ENCODE data around the gene IARS1.

GRCh38 chr9:92308893-92309292 lies 15.4 kb upstream of the IARS1 start:
- TF ChIP-seq CTCF (IDR thresholded peaks at IDR 0.05) (no peak), POLR2A (IDR thresholded peaks at IDR 0.05) (no peak)

Data from thyroid gland (tissue), 4 donors.